ENCODE results near the gene KIAA0513.

Gene KIAA0513

DNA sequence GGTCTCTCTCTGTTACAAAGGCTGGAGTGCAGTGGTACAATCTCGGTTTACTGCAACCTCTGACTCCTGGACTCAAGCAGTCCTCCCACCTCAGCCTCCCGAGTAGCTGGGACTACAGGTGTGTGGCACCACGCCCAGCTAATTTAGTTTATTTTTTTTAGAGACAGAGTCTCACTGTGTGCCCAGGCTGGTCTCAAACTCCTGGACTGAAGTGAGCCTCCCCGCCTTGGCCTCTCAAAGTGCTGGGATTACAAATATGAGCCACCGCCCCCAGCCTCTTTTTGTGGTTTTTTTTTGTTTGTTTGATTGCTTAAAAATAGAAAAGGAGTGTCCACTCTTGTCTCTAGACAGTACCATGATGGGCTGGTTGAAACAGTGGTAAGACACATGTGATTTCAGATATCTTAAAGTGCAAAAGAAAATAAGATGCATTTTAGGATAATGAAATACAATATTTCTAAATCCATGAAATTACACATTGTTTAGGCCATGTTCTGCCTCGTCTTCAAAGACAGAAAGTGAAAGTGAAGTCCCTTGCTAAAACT lies 27.4 kb downstream of the KIAA0513 start:
- H3K36me3 ChIP-seq: no peaks in the 10 kb centered on the region
- no peak for DNase-seq
- TF ChIP-seq, protein P1, sequence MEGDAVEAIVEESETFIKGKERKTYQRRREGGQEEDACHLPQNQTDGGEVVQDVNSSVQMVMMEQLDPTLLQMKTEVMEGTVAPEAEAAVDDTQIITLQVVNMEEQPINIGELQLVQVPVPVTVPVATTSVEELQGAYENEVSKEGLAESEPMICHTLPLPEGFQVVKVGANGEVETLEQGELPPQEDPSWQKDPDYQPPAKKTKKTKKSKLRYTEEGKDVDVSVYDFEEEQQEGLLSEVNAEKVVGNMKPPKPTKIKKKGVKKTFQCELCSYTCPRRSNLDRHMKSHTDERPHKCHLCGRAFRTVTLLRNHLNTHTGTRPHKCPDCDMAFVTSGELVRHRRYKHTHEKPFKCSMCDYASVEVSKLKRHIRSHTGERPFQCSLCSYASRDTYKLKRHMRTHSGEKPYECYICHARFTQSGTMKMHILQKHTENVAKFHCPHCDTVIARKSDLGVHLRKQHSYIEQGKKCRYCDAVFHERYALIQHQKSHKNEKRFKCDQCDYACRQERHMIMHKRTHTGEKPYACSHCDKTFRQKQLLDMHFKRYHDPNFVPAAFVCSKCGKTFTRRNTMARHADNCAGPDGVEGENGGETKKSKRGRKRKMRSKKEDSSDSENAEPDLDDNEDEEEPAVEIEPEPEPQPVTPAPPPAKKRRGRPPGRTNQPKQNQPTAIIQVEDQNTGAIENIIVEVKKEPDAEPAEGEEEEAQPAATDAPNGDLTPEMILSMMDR (IDR thresholded peaks at IDR 0.05; ENCODE audit: low read depth, low read length): no peak
- H3K4me3 ChIP-seq (ENCODE audit: low read depth, low read length): no peak overlapping the region
- peaks cover 6% of the 10 kb centered on the region for H3K4me1 ChIP-seq
- H3K9me3 ChIP-seq: no peaks in the 10 kb centered on the region
- no peaks in the 10 kb centered on the region for H3K27me3 ChIP-seq

DNA sequence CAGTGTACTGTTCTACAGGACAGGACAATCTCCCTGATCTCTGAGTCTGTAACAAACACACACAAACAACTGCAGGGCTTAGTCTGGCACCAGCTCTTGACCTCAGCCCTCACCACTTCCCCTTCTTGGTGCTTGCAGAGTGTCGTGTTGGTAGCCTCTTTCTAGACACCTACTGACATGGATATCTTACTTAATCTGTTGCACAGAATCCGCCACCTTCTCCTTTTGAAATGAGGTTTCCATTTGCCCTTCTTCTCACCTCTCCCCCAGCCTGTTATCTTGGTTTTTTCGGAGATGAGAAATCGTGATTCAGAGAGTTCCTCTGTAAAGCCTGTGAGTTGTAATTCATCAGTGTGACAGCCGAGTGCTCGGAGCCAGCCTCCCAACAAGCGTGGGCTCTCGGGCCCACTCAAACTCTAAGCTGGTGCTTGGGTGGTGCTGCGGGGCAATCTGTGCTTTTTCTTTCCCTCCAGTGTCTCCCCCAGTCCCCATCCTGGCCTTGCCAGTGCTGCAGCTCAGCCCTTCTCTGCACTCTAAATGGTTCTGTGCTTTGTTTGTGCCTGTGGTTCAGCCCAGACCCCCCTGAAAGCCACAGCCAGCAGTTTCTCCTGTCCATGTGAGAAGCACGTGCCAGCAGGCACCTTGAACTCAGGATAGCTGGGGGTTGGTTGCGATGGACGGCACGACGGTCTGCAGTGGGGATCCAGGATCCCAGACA lies 28.1 kb downstream of the KIAA0513 start:
- H3K4me1 ChIP-seq: peaks cover 6% of the 10 kb centered on the region
- H3K27me3 ChIP-seq: no peaks in the 10 kb centered on the region
- H3K36me3 ChIP-seq: no peaks in the 10 kb centered on the region
- TF ChIP-seq, protein P1 (IDR thresholded peaks at IDR 0.05; ENCODE audit: low read depth, low read length): no peak
- H3K9me3 ChIP-seq: no peaks in the 10 kb centered on the region
- H3K4me3 ChIP-seq (ENCODE audit: low read depth, low read length): no peak overlapping the region
- DNase-seq: no peak

DNA sequence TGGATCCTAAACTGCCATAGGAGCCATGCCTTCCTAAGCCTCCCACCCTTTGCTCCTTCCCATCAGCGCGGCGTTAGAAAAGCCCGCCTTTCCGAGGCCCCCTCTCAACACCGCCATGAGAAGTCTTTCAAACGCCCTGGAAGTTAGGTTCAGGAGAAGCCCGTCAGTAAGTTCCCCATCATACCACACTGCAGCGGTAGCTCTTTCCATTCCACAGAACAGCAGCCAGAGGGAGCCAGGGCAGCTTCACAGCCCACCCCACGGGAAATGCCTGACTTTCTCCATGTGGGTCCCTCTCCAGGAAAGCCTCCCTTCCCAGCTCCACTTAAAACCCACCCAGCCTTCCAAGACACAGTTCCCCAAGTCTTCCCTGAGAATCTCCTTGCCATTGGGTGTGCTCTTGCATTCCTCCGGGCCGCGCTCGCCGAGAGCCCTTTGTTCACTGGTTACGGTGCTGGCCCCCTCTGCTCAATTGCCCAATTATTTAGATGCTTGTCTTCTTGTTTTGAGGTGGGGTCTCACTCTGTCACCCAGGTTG lies 28.7 kb downstream of the KIAA0513 start:
- H3K4me1 ChIP-seq: peaks cover 6% of the 10 kb centered on the region
- peak; percentile 36 for DNase-seq
- H3K9me3 ChIP-seq: no peaks in the 10 kb centered on the region
- no peak overlapping the region for H3K4me3 ChIP-seq (ENCODE audit: low read depth, low read length)
- no peaks in the 10 kb centered on the region for H3K36me3 ChIP-seq
- H3K27me3 ChIP-seq: no peaks in the 10 kb centered on the region
- TF ChIP-seq, protein P1 (IDR thresholded peaks at IDR 0.05; ENCODE audit: low read depth, low read length): peak; percentile 63

DNA sequence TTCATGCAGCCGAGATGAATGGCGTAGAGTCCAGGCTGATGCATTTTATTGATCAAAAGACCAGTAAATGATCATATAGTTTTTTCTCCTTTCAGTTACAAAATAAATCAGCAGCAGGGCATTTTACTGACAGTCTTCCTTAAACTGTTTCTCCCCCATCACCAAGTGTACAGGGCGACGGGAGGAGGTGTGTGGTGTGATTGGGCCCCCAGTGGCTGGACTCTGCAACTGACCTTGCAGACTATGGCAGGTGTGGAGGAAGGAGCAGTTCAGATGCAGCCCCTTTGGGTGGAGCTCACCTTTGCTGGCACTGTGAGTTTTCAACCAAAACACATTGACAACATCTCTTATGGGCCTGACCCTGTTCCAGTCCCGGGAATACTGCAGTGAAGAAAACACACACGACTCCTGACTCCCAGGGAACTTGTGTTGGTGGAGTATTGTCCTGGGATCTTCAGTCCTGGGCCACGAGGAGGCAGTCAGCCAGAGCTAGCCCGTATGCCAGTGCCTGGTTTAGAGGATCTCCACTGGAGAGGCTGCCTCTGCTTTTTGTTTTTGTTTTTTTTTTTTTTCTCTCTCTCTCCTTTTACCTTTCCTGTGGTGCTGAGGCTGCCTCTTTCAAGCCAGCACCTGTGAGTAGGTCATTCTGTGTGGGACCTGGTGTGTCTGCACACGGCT lies 29.8 kb downstream of the KIAA0513 start:
- H3K36me3 ChIP-seq: no peaks in the 10 kb centered on the region
- TF ChIP-seq, protein P1 (IDR thresholded peaks at IDR 0.05; ENCODE audit: low read depth, low read length): peak; percentile 45
- no peak for DNase-seq
- H3K4me3 ChIP-seq (ENCODE audit: low read depth, low read length): no peak overlapping the region
- peaks cover 6% of the 10 kb centered on the region; the same call in 1 of the 2 replicates for H3K4me1 ChIP-seq
- H3K27me3 ChIP-seq: no peaks in the 10 kb centered on the region
- no peaks in the 10 kb centered on the region for H3K9me3 ChIP-seq

DNA sequence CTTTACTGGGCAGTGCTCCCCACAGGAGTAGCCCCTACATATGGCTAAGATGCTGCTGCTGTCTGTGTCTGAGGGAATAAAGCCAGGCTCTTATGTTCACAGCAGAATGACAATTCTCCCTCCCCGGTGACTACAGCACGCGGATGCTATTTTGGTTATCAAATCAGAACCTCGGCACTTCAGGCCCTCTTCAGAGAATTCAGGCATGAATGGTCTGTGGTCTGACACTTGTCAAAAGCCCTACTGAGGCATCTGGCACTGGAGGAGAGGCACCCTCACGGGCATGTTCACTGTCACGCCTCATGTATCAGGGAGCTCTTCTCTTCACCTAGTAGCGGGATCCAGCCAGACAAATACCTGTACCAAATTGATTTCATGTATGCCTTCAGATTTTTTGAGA lies 30.4 kb downstream of the KIAA0513 start:
- no peak for DNase-seq
- TF ChIP-seq, protein P1 (IDR thresholded peaks at IDR 0.05; ENCODE audit: low read depth, low read length): no peak

More for the DNA sequence above, 30.4 kb downstream of the KIAA0513 start:
- no peak overlapping the region for H3K4me3 ChIP-seq (ENCODE audit: low read depth, low read length)
- no peaks in the 10 kb centered on the region for H3K27me3 ChIP-seq
- no peaks in the 10 kb centered on the region for H3K36me3 ChIP-seq
- H3K4me1 ChIP-seq: peaks cover 6% of the 10 kb centered on the region; the same call in 1 of the 2 replicates
- no peaks in the 10 kb centered on the region for H3K9me3 ChIP-seq
